Esophagus squamous epithelium (tissue), 5 donors: ENCODE results near the gene BNC2. TPM values are rescaled to one million over a fixed set of nuclear protein-coding genes. Genes with fewer than 3 reads are reported as not detected.

Source experiments
- DNase-seq: peaks from one replicate; lab custom pipeline; 2025; lab: John Stamatoyannopoulos, UW
- H3K27ac ChIP-seq, 4 donors: fragments of 200-600 bp; sonication (generic); one replicate each; pipeline ENCODE4 v1.5.1; 2016 to 2019; ENCODE audit warnings: mild to moderate bottlenecking in 1 of 4
- H3K27me3 ChIP-seq, 4 donors: fragments of 200-600 bp; sonication (generic); 1 replicate in 3 of 4; 2 replicates in 1 of 4; pipeline versions ENCODE4 v1.5.1 to v1.6.0; 2017 to 2021; ENCODE audit warnings: antibody characterized with exemption in 1 of 4
- H3K36me3 ChIP-seq, 3 donors: fragments of 200-600 bp; sonication (generic); one replicate each; pipeline ENCODE4 v1.5.1; 2016 to 2019
- H3K4me1 ChIP-seq, 3 donors: fragments of 200-600 bp; sonication (generic); one replicate each; pipeline ENCODE4 v1.5.1; 2017 to 2019
- H3K4me3 ChIP-seq, 4 donors: fragments of 200-600 bp; sonication (generic); 1 replicate in 3 of 4; 2 replicates in 1 of 4; pipeline ENCODE4 v1.5.1; 2016 to 2019; ENCODE audit warnings: mild to moderate bottlenecking in 2 of 4, moderate library complexity in 1 of 4
- H3K9me3 ChIP-seq, 3 donors: fragments of 200-600 bp; sonication (generic); one replicate each; pipeline ENCODE4 v1.5.1; 2016 to 2019
- POLR2A ChIP-seq, 4 donors: fragments of 450-650 bp; IDR thresholded peaks; one replicate each; pipeline ENCODE4 v1.6.1; 2017; ENCODE audit warnings: antibody characterized with exemption in 4 of 4, mild to moderate bottlenecking in 4 of 4, moderate library complexity in 3 of 4
- WGBS, 2 donors: methylation state at CpG; one replicate each; pipeline ENCODE4 v1.1.5; 2018; 5-methylcytosine and 5-hydroxymethylcytosine counted together
- intact Hi-C: fragments of 100-400 bp; cut with DNase I; formaldehyde crosslinking; loops from one replicate; pipeline ENCODE4 v1.15.0; 2022
- total RNA-seq, 4 donors: library from RNA; depleted of rRNA; stranded (reverse); fragments of >200 nt; gene quantifications; one replicate each; pipeline ENCODE4 v1.1.0, GENCODE V29; 2016
- TF ChIP-seq, protein P1 (sequence below), 6 experiments: fragments of 450-650 bp in 4 of 6; fragments of 200-600 bp in 2 of 6; sonication (generic) in 2 of 6; IDR thresholded peaks; one replicate each; pipeline ENCODE4 v1.5.1; 2016 to 2019; ENCODE audit warnings: antibody characterized with exemption in 6 of 6, mild to moderate bottlenecking in 4 of 6, moderate library complexity in 4 of 6
- donor health status: DM: yes; HTN: yes; CAD: no.

Gene BNC2
- total RNA-seq, 4 donors from 2014 or later = 3.6 to 41.8 (median 8.5) TPM

- no peak for DNase-seq
- intact Hi-C loops = no loop called here
- peaks cover 0 to 19% (median 3%) of the 10 kb centered on the region in 3 donors for H3K4me1 ChIP-seq
- TF ChIP-seq, protein P1, sequence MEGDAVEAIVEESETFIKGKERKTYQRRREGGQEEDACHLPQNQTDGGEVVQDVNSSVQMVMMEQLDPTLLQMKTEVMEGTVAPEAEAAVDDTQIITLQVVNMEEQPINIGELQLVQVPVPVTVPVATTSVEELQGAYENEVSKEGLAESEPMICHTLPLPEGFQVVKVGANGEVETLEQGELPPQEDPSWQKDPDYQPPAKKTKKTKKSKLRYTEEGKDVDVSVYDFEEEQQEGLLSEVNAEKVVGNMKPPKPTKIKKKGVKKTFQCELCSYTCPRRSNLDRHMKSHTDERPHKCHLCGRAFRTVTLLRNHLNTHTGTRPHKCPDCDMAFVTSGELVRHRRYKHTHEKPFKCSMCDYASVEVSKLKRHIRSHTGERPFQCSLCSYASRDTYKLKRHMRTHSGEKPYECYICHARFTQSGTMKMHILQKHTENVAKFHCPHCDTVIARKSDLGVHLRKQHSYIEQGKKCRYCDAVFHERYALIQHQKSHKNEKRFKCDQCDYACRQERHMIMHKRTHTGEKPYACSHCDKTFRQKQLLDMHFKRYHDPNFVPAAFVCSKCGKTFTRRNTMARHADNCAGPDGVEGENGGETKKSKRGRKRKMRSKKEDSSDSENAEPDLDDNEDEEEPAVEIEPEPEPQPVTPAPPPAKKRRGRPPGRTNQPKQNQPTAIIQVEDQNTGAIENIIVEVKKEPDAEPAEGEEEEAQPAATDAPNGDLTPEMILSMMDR (IDR thresholded peaks at IDR 0.05) = no peak
- TF ChIP-seq POLR2A (IDR thresholded peaks at IDR 0.05) = no peak
- no peaks in the 10 kb centered on the region for H3K9me3 ChIP-seq
- H3K36me3 ChIP-seq = no peaks in the 10 kb centered on the region
- no peak overlapping the region for H3K27ac ChIP-seq
- no peaks in the 10 kb centered on the region for H3K27me3 ChIP-seq
- 84 to 90% methylated on average over 8 to 9 of the region's 9 CpGs for WGBS, 2 donors
- H3K4me3 ChIP-seq = no peak overlapping the region
Observed at GRCh38 chr9:16527573-16527972, 342.9 kb downstream of the BNC2 start.

GRCh38 chr9:16526380-16526779, 344.1 kb downstream of the BNC2 start:
- no peaks in the 10 kb centered on the region for H3K9me3 ChIP-seq
- H3K36me3 ChIP-seq = no peaks in the 10 kb centered on the region
- peaks cover 0 to 31% (median 10%) of the 10 kb centered on the region in 3 donors for H3K4me1 ChIP-seq
- TF ChIP-seq POLR2A (IDR thresholded peaks at IDR 0.05) = no peak
- TF ChIP-seq, protein P1 (IDR thresholded peaks at IDR 0.05) = no peak
- no peak for DNase-seq
- no peak overlapping the region for H3K4me3 ChIP-seq
- WGBS, 2 donors = 29 to 30% methylated on average over 3 of the region's 3 CpGs
- H3K27ac ChIP-seq = no peak overlapping the region
- no peaks in the 10 kb centered on the region for H3K27me3 ChIP-seq
- intact Hi-C loops = no loop called here

DNA sequence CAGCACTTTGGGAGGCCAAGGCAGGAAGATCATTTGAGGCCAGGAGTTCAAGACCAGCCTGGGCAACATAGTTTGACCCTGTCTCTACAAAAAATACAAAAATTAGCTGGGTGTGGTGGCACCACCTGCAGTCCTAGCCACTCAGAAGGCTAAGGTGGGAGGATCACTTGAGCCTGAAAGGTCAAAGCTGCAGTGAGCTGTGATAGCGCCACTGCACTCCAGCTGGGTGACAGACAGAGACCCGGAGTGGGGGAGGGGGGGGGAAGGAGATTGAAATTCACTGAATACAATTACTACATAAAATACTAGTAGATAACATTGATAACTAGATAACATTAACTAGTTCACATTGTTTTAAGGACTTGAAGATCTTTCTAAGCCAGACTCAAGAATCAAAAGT, 345.6 kb downstream of the BNC2 start:
- intact Hi-C loops = no loop called here
- 65 to 72% methylated on average over 2 of the region's 2 CpGs for WGBS, 2 donors
- H3K4me1 ChIP-seq = peaks cover 0 to 22% (median 10%) of the 10 kb centered on the region in 3 donors
- H3K27me3 ChIP-seq = no peaks in the 10 kb centered on the region
- no peak for DNase-seq
- H3K9me3 ChIP-seq = no peaks in the 10 kb centered on the region
- no peak overlapping the region for H3K4me3 ChIP-seq
- TF ChIP-seq, protein P1 (IDR thresholded peaks at IDR 0.05) = no peak
- no peak for TF ChIP-seq POLR2A (IDR thresholded peaks at IDR 0.05)
- no peaks in the 10 kb centered on the region for H3K36me3 ChIP-seq
- no peak overlapping the region for H3K27ac ChIP-seq

- H3K36me3 ChIP-seq = no peaks in the 10 kb centered on the region
- H3K4me3 ChIP-seq = no peak overlapping the region
- no peaks in the 10 kb centered on the region for H3K9me3 ChIP-seq
- intact Hi-C loops = no loop called here
- WGBS, 2 donors = 81 to 82% methylated on average over 3 of the region's 3 CpGs
- no peak for DNase-seq
- no peak for TF ChIP-seq POLR2A (IDR thresholded peaks at IDR 0.05)
- TF ChIP-seq, protein P1 (IDR thresholded peaks at IDR 0.05) = no peak
- H3K27ac ChIP-seq = no peak overlapping the region
- H3K4me1 ChIP-seq = peaks cover 0 to 22% (median 10%) of the 10 kb centered on the region in 3 donors
- no peaks in the 10 kb centered on the region for H3K27me3 ChIP-seq
Observed at GRCh38 chr9:16524078-16524477, 346.4 kb downstream of the BNC2 start.

DNA sequence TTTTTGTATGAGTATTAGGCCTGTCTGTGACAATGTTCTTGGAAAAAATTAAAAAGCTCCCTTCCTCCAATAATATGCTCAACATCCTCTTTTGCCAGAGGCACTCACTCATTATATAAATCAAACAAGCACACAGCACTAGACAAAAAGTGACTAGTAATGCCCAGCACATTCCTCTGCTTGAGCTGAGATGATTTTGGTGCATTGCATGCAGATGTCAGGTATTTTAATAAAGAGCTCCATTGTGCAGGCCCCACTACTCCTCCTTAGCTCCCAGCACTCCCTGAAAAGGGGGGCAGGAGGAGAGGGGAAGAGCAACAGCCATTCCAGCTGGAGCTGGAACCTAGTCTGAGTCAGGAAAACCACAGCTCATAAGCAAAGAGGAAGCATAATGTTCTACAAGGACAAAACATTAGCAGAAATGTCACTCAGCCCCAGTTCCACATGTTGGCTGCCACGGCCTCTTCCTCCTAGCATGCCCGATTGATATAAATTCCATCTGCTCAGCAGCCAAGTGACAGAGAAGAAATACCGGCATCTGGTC, 348.5 kb downstream of the BNC2 start:
- H3K9me3 ChIP-seq = no peaks in the 10 kb centered on the region
- WGBS, 2 donors = 30 to 35% methylated on average over 3 of the region's 3 CpGs
- H3K27ac ChIP-seq = peak overlapping the region in 3 of 4 donors; percentile 40 to 78 (median 62)
- H3K4me1 ChIP-seq = peaks cover 0 to 26% (median 10%) of the 10 kb centered on the region in 3 donors
- no peaks in the 10 kb centered on the region for H3K36me3 ChIP-seq
- H3K4me3 ChIP-seq = no peak overlapping the region
- no peak for DNase-seq
- TF ChIP-seq POLR2A (IDR thresholded peaks at IDR 0.05) = no peak
- TF ChIP-seq, protein P1 (IDR thresholded peaks at IDR 0.05) = no peak
- H3K27me3 ChIP-seq = no peaks in the 10 kb centered on the region
- intact Hi-C loops = no loop called here
